ENCODE data around the gene ETS1. TPM values are rescaled to one million over a fixed set of nuclear protein-coding genes. Genes with fewer than 3 reads are reported as not detected.

ETS1 gene
- total and polyA plus RNA-seq, 11 donors = 18.4 to 101 (median 45.3) TPM

- Histone ChIP-seq H3K4me1 (peaks cover 51 to 100% (median 100%) of the 10 kb centered on the region in 12 donors), H3K9me3 (no peaks in the 10 kb centered on the region), H3K36me3 (peaks cover 0 to 8% (median 0%) of the 10 kb centered on the region in 9 donors), H3K4me3 (peak overlapping the region in 4 of 12 donors; percentile 8 to 15 (median 10)), H3K27me3 (no peaks in the 10 kb centered on the region), H3K27ac (peak overlapping the region in 11 of 12 donors; percentile 67 to 96 (median 81))
- WGBS, 4 donors = 26 to 52% (median 35%) methylated on average over 5 of the region's 5 CpGs
- TF ChIP-seq CTCF (IDR thresholded peaks at IDR 0.05) (no peak), POLR2A (IDR thresholded peaks at IDR 0.05) (no peak)
- intact Hi-C loops (cut with DNase I) = loop anchor here in 4 of 10 donors (2.0 to 10.0 kb wide), 3 partner anchors 21 to 207 kb away; no protein-coding TSS in a partner anchor
- ATAC-seq (peak; percentile 71 to 82 (median 78)), DNase-seq (peak; percentile 56 to 82 (median 78))
These were observed 85.5 kb downstream of the ETS1 start for GRCh38 chr11:128501632-128502549.

- peak overlapping the region; percentile 7 to 96 (median 82) for H3K27ac ChIP-seq
- DNase-seq (no peak), ATAC-seq (no peak)
- no peaks in the 10 kb centered on the region for H3K9me3 ChIP-seq
- peak overlapping the region in 2 of 12 donors; percentile 13 to 17 for H3K4me3 ChIP-seq
- H3K36me3 ChIP-seq = peaks cover 0 to 3% (median 0%) of the 10 kb centered on the region in 9 donors
- TF ChIP-seq POLR2A (IDR thresholded peaks at IDR 0.05) = no peak
- no peak for TF ChIP-seq CTCF (IDR thresholded peaks at IDR 0.05)
- H3K4me1 ChIP-seq = peaks cover 46 to 100% (median 100%) of the 10 kb centered on the region in 12 donors
- intact Hi-C loops (cut with DNase I) = loop anchor here in 3 of 10 donors (5.0 to 10.0 kb wide), 2 partner anchors 34 to 206 kb away; no protein-coding TSS in a partner anchor
- WGBS, 4 donors = 46 to 59% (median 54%) methylated on average over 4 of the region's 4 CpGs
- H3K27me3 ChIP-seq = no peaks in the 10 kb centered on the region
These were observed 86.3 kb downstream of the ETS1 start for GRCh38 chr11:128501008-128501407.

DNA sequence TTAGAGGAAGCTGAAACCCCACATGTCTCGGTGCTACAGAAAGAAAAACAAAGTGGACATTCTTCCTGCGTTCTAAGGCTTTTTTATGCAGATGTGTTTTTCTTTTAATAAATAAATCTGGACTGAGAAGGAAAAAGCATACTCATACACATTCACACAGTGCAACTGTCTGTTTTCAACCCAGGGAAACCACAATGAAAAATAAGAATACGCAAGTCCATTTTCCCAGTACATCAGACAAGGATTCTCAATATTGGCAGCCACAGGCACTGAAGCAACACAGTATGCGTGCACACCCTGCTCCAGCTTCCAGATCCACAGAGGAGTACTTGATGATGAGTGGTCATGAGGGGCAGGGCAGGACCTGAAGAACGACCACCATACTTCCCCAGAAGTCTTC, 86.9 kb downstream of the ETS1 start:
- peak overlapping the region in 3 of 12 donors; percentile 2 to 17 (median 13) for H3K4me3 ChIP-seq
- ATAC-seq (no peak), DNase-seq (no peak)
- WGBS, 4 donors = 39 to 60% (median 45%) methylated on average over 5 of the region's 5 CpGs
- intact Hi-C loops (cut with DNase I) = loop anchor here in 3 of 10 donors (5.0 to 10.0 kb wide), 2 partner anchors 33 to 206 kb away; no protein-coding TSS in a partner anchor
- peaks cover 50 to 100% (median 100%) of the 10 kb centered on the region in 12 donors for H3K4me1 ChIP-seq
- no peaks in the 10 kb centered on the region for H3K27me3 ChIP-seq
- TF ChIP-seq POLR2A (IDR thresholded peaks at IDR 0.05) (no peak), CTCF (IDR thresholded peaks at IDR 0.05) (no peak)
- H3K36me3 ChIP-seq = no peaks in the 10 kb centered on the region
- H3K9me3 ChIP-seq = no peaks in the 10 kb centered on the region
- peak overlapping the region; percentile 7 to 96 (median 80) for H3K27ac ChIP-seq

Data from heart left ventricle (tissue), 16 donors.